Measurements from ENCODE around the gene RIPK4.

Gene RIPK4

GRCh38 chr21:41753006-41753898 lies 13.6 kb downstream of the RIPK4 start:
- DNase-seq = no peak

DNA sequence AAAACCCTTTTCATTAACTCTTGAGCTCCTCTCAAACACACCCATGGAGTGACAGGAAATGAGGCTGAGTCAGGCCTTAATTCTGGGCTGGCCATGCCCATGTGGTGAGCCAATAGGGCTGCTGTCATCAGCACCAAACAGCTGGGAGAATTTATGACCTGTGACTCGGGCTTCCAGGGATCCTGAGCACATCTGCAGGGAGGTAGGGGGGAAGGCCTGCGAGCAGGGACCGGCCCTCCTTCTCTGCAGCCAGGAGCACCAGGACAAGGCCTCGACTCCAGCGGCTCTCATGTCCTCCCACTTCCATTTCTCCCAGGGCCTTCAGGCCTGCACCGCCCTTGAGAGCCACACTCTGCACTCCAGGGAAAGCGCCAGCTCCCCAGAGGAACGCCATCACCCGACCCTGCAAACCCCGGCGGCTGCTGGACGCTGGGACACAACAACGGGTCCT lies 14.6 kb downstream of the RIPK4 start:
- DNase-seq = peak in 1 of 3 experiments; percentile 18

DNA sequence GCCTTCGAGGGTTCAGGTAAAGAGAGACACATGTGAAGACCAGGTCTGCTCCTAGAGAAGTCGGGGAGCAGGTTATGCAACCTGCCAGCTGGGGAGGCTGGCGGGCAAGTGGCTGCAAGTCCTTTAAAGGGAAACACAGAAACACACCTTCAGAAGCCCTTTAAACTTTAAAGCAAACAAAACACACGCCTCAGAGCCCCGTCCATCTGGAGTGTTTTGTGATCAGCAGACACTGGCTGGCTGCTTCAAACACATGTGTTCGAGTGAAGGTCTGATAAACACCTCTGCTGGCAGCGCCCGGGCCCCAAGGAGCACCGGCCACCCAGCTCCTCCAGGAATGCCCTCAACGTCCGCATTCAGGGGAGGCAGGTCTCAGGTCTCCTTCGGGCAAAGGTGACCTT lies 15.2 kb downstream of the RIPK4 start:
- peak; percentile 20 to 69 (median 52) for DNase-seq

GRCh38 chr21:41750532-41751151 lies 16.2 kb downstream of the RIPK4 start:
- DNase-seq = no peak

DNA sequence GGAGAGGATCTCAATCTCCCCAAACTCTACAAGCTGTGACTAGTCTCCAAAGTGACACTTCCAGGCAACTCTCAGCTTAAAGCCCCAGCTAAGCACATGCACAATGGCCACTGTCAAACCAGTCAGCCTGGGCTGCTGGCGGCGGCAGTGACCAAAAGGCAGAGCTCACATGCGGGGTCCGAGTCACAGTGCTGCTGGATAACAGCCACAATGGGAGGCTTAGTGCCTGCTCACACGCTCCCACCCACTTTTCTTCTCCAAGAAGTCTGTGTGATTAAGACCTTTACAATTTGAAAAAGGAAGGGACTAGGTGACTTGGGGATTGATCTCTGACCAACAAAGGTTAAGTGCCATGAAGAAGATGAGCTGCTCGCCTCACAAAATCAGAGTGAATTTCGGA lies 16.8 kb downstream of the RIPK4 start:
- DNase-seq = no peak

DNA sequence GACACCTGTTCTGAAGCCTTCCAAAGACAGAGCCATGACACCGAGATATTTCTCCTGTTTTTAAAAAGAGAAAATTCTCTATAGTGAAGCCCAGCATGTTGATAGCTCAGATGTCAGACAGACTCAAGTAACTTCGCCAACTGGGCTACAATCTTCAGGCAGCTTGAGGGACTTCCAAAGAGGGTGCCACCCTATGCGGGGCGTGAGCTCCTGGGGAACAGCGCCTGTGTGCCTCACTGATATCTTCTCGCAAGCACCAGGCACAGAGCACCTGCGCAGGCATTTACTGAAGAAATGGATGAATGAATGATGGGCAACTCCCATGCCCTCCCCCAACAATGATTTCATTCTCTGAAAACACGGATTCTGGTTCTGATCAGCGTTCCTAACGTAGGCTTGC lies 17.6 kb downstream of the RIPK4 start:
- DNase-seq = no peak

DNA sequence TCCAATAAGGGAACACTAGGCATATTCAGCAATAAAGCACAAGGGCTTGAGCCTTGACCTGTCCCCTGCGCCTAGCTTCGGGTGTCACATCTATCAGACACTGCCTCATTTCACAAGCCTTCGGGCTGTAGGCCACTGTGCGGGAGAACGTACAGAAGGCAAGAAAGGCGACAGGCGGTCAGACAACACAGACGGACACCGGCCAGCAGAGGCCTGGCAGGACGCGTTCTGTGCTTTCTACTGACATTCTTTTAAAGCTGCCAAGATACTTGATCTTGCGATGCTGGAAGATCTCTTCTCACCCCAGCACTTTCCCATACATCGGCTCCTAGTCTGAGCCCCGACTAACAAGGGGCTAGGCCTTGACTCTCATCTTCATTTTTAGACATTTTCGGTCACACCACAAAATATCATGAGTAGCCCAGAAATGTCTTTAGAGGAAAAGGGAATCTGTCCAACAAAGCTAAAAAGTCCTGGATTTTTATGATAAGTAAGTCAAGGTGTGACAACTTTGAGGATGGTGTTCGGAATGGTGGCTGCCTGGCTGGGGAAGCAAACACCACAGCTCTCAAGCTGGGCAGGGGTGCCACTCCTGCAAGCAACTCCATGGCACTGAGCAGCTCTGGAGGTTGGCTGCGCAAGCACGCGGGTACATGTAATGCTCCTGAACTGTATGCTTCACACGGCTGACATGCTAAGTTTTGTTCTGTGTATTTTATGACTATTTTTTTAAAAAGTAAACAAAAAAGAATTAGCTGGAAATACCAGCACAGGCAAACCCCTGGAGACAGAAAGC lies 18.7 kb downstream of the RIPK4 start:
- no peak for DNase-seq

- DNase-seq = no peak
These were observed 20.2 kb downstream of the RIPK4 start for GRCh38 chr21:41746744-41747006.

DNA sequence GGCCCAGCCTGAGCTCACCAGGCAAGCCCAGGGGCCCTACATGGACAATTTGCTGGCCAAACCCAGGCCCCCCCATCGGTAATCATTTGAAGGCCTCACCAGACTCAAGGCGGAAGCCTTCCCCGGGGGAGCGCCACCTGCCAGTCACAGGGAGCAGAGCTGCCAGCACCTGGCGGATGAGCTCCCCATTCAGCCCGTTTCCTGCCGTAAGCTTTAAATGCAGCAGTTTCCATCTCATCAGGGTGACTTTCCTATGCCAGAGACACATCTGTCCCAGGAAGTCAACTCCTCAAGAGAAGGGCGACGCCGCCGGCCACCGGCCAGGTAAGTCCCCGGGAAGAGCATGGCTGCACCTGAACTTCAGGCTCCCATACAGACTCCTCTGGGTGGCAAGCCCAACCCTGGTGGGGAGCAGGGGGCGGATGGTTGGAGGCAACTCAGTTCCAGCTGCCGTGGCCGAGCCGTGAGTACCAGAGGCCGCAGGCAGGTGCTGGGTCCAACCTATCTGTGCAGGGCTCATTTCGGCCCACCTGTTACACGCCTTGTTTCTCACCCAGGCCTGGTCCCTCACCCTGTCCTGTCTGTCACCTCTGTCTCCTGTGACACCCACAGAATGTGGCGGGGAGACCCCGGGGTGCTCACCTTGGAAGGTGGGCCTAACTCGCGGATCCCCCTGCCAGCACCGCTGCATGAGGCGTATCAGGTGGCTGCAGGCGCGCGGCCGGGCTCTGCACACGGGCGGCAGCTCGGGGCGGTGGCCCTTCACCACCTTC lies 20.7 kb downstream of the RIPK4 start:
- no peak for DNase-seq

DNA sequence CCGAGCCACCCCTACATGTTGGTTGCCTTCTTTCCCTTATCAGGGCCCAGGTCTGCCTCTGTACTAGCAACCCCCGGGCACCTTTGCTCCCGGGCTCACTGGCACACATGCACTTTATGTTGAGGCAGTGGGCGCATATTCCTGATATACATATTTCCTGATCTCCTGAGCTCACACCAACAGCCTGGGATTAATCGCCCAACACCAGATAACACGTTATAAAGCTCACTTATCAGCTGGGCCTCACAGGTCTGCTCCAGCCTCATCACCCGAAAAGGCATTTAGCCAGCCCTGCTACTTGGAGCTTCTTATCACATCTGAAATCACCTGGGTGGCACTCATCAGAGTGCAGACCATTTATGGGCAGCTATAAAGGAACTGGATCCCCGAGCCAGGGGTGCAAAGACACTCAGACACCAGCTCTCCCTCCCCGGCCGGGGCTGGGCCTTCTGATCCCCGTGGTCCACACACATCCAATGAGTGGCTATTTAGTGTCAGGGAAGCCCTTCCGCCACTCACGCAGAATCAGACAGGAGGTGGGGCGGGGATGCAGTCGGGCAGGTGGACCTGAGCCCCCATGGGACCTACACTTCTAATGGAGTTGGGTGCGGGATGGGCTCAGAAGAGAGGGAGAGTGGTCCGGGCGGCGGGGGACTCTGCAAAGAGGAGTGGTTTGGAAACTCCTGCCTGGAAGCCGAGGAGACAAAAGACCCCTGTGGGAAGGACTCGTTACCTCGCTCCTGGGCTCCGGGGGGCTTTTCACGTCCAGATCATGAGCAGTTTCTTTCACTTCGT lies 21.6 kb downstream of the RIPK4 start:
- no peak for DNase-seq

DNA sequence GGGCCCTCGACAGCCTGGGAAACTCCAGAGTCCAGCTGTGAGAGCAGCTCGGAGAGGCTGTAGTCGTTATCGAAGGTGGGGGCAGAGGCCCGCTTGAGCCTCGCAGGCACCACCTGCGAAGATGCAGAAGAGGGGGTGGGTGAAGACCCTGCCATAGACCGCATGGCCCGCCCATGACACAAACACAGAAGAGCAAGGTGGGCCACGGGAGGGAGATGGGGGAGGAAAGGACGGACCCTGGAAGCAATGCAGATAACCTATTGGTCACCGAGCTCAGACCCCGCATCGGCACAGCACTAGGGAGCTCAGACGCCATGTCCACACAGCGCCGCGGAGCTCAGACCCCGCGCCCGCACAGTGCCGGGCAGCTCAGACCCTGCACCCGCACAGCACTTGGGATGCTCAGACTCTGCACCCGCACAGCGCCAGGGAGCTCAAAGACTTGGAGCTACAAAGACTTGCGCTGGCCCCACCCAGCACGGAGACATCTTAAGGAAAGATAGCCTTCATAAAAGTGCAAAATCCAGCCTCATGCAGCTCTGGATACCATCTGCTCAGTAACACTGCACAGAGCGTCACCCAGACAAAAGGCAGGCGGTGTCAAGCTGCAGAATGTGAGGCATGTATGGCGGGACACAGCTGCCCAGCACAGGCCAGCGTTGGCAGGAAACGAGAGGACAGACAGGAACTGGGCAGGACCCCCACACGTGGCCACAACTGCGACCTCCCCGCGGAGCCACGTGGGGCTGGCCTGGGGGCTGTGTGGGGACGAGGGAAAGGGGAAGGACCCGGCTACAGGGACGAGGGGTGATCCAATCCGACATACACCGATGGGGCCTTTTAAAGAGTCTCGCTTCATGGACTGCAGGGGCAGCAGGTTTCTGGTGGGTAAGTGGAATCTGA lies 22.6 kb downstream of the RIPK4 start:
- no peak for DNase-seq

DNA sequence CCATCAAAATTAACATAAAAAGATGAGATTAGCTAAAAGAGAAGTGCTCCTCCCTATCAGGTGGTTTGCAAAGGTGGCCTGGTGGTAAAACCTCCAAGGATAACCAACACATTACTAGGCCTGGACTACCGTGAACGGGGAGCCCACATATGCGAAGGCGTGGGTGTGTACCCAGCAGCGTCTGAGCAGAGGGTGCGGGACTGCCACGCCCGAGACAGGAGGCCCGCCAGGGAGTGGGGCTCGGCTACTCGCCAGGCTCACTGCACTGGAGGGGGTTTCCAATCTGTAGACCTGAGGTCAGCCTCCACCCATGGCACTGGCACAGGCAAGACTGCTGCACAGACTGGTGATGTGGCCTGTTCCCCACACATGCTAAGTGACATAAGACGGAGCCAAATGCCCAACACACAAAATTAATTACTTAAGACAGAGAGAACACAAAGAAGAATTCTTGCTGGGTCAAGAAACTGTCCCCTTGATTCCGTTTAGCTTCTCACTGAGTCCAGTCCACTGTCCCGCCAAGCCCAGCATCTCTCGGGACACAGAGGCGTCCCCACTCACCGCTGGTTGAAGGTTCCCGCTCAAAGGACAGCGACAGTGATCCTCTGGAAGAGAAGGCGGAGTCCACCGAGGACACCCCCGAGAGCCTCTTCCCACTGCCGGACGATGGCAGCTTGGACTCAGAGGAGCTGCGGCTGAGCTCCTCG lies 23.4 kb downstream of the RIPK4 start:
- DNase-seq = no peak

DNA sequence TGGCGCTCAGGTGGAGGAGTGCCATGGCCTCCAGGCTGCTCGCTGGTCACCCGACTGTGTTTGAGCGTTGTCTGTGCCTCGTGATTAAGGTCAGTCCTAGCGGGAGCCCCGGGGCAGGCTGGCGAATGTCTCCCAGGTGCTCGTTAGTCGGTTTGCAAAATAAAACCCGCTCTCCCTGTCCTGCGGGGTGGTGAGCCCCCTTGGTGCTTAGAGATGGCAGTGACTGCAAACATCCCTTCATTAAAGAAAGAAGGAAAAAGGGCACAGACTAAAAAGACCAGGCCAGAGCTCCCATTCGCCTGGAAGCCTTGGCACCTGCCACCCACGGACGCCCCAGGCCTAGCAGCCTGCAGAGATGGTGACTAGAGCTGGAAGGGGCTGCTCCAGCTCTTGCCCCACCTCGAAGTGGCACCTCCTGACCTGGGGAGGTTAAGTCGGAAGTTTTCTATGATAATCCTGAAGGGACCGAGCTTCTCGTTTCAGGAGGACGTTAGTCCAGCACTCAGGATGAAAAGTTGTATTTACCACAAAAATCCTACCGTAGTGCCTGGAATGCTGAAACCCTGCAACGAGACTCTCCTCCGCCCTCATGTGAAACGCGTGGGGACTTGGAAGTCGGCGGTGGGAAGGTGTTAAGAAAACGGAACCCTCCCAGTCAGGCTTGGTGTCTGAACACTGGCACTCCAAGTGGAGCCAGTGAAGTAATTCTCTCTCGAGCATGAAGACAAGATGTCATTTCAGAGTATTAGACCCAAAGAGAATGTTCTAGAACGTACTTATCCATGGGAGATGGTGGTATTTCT lies 24.6 kb downstream of the RIPK4 start:
- no peak for DNase-seq

- DNase-seq = no peak
These were observed 25.4 kb downstream of the RIPK4 start for GRCh38 chr21:41741253-41742072.

DNA sequence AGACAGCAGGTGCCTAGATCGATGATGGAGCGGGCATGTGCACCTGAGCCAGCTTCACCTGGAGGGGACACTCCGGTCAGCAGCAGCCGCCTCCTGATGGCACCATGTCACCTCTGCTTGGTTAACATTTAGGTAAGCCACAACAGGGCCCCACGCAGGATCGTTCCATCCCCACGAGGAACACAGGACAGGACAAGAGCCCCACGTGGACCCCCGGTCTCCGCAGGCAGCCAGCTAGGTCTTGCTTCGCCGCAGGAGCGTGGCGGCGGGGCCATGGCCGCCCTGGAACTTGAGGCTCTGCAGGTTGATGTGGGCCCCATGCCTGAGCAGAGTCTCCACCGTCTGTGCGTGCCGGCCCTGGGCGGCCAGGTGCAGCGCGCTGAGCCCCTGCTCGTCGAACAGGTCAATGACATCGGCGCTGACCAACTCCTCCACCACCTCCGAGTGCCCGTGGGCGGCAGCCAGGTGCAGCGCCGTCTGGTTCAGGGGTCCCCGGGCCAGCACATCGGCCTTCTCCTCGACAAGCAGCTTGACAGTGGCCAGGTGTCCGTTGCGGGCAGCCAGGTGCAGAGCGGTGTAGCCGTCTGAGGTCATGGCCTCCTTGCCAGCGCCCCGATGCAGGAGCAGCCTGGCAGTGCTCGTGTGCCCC lies 26.1 kb downstream of the RIPK4 start:
- DNase-seq = no peak

DNA sequence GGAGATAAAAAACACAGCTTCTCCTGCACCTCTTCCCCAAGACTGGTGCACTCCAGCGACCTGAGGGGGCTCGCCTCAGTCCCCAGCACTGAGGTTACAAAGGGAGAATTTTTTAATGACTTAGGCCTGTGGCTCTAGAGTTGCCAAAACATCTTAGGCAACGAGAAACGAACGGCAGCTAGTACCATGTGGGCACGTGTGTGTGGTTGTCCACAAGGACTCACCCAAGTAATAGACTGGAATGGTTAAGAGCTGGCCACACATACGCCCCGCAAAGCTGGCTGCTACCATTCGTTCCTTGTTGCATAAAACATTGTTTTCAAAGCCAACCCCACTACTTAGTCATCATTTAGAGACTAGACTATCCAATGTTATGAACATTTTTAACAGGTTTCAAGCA lies 26.9 kb downstream of the RIPK4 start:
- no peak for DNase-seq

DNA sequence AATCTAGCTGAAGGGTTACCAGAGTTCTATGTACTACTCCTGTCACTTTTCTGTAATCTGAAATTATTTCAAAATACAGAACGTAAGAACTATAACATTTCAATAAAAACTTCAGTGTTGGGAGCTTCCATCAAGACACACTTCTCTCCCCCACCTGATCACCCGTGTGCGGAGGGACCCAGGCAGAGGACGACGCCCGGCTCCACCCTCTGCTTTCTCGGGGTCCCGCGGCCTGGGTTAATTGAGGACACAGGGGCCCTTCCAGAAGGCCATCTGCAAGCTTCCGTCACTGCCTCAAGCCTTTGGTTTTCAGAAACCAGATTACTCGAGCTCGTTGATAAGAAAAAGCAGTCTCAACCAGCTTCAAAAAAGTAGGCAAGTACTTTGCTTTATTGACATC lies 27.8 kb downstream of the RIPK4 start:
- DNase-seq = no peak

Data from NCI-H1417 (cell line).